ENCODE measurements around the gene NSMCE1.

NSMCE1 gene

DNA sequence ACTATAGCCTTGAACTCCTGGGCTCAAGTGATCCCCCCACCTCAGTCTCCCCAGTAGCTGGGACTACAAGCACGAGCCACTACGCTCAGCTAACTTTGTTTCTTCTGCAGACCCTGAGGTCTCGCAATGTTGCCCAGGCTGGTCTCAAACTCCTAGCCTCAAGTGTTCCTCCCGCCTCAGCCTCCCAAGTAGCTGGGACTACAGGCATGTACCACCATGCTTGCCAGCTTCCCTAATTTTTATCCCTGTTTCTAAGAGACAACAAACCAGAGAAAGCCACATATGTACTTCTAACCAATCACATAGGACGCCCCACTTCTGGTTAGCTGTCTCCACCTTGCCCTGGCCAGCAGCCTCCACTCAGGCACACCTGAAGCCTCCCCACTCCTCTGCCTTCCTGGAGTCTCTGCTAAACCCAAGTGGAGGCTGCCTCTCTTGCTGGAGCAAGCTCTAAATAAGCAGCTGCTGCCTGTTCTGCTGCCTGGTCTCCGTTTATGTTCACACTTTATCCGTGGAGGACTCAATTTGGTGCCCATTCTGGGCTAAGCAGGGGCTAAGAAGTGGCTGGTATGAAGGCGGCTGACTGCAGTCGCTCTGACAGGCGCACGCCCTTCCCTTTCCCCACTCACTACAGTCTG, 24.7 kb downstream of the NSMCE1 start:
- no peak for DNase-seq (ENCODE audit: low read depth in 2 of 2)

DNA sequence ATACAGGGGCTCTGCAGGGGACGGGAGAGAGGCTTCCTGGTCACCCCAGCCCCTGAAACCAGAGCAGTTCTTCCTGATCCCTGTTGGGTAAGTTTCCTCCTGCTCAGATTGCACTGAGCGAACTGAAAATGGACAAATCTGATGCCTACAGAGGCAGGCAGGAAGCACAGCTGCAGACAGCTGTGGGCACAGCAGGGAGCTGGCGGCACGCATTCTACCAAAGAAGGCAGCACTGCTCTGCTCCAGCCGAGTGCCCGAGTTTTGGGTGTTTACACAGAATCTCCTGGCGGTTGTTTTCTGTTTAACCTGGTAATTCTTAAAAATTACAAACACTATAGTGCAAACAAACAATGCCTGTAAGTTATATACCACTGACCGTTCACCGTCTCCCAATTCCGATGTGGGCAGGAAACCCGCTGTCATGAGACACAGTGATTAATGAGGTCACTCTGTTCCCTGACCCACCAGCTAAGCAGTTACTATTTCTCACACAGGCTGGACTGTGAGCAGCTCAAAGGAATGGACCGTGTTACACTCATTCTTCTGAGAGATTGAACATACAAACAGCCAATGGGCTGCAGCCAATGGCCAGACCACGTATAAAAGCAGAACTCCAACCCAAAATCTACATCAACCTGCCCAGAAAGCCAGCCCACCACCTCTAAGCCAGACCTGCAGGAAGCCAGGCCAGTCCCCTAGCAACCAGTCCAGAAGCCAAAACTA, 25.5 kb downstream of the NSMCE1 start:
- DNase-seq (ENCODE audit: low read depth in 2 of 2): no peak

DNA sequence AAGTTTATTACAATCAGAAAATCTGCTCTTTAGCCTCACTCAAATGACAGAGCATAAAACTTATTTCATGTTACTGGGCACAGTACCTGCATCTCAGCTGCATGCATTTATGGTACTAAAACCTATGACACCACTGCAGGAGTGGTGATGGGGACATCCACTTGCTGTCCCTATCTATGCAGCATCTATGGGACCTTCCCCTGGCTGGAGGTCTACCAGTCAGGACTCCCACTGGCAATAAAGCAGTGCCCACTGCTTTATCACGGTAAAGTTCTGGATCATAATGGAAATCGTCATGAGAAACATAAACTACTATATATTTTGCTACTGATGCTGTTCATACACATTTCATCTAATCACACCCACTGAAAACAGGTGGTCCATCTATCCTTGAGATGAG, 26.2 kb downstream of the NSMCE1 start:
- no peak for DNase-seq (ENCODE audit: low read depth in 2 of 2)

DNA sequence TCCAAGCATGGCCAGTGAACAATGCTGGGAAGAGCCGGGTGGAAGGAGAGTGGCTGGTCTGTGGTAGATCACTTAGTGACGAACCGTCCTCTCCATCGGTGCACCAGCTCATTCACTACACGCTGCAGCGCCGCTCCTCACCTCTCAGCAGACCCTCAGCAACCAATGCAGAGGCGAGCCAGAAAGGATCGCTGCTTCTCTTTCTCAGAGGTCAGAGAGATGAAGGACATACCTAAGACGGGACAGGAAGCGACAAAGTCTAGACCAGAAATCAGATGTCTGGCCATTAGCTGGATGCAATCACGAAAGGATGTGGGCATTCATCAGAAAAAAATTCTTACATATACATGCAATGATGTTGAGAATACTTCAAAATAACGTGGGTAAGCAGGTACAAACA, 26.9 kb downstream of the NSMCE1 start:
- DNase-seq (ENCODE audit: low read depth in 2 of 2): no peak

DNA sequence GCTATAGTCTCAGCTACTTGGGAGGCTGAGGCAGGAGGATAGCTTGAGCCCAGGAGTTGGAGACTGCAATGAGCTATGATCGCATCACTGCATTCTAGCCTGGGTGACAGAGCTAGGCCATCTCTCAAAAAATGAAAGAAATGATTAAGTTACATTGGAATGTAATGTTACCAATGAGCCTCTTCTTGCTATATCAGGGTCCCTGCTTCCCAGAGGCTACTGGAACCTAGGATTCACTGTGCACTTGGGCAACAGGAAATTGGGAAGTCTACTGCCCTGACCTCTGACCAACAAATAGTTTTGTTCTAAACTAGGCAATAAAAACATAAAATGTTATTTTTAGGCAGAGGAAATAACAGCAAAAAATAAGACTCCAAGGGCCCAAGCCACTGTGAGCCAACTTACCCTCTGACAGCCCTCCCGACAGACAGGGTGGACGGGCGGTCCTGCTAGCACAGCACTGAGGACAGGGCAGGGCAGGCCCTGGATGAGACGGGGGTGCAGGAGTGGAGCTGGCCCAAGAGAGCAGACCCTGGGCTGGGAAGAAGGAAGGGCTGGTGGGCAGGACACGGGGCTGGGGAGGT, 27.5 kb downstream of the NSMCE1 start:
- DNase-seq (ENCODE audit: low read depth in 2 of 2): no peak

DNA sequence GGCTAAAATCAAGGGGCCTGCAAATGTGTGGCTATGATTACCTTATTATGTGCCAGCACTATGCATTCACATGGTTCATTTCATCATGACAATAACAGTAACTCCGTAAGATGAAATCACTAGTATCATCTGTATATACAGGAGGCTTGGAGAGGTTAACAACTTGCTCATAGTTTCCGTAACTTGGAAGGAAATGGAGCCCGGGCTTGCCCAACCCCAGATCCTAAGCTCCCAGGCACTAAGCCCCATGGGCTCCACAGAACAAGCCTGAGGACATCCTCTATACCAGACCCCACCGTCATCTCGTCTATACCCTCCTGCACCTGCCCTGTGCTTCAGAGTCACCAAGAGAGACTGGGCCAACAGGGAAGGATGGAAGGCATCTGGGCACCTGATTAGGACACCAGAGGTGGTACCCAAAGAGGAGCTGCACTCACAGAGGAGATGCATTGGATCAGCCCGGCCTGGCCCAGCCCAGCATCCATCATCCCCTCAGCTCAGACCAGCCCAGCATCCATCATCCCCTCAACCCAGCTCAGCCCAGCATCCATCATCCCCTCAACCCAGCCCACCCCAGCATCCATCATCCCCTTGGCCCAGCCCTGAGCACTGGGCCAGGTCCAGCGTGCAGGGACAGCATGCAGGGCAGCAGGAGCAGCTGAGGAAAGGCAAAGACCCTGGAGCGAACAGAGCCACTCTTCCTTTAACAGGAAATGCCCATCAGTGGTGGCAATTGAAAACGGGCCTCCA, 28.5 kb downstream of the NSMCE1 start:
- no peak for DNase-seq (ENCODE audit: low read depth in 2 of 2)

DNA sequence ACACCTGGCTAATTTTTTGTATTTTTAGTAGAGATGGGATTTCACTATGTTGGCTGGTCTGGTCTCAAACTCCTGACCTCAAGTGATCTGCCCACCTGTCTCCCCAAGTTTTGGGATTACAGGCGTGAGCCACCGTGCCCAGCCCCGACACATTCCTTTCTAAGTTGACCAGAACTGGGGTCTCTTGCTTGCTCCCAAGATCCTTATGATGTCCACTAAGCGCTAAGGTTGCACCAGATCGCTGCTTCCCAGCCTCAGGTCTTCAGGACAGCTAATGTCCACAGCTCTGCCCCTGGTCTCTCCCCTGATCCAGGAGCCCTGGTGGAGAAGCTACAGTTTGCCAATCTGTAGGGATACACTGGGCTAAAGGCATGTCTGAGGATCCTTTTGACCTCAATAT, 29.5 kb downstream of the NSMCE1 start:
- no peak for DNase-seq (ENCODE audit: low read depth in 2 of 2)

DNA sequence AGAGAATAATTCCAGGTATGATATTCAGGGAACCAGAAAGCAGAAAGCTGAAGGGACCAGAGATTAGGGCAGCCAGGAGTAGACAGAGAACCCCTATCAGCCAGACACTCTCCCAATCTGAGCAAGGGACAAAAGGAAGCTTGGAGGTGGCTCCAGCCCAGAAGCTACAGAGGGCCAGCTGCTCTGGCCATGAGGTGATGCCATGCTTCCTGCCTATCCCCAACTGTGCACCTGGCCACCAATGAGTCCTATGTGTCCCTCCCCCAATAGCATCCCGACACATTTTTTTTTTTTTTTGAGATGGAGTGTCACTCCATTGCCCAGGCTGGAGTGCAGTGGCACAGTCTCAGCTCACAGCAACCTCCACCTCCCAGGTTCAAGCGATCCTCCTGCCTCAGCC, 30.0 kb downstream of the NSMCE1 start:
- DNase-seq (ENCODE audit: low read depth in 2 of 2): no peak

DNA sequence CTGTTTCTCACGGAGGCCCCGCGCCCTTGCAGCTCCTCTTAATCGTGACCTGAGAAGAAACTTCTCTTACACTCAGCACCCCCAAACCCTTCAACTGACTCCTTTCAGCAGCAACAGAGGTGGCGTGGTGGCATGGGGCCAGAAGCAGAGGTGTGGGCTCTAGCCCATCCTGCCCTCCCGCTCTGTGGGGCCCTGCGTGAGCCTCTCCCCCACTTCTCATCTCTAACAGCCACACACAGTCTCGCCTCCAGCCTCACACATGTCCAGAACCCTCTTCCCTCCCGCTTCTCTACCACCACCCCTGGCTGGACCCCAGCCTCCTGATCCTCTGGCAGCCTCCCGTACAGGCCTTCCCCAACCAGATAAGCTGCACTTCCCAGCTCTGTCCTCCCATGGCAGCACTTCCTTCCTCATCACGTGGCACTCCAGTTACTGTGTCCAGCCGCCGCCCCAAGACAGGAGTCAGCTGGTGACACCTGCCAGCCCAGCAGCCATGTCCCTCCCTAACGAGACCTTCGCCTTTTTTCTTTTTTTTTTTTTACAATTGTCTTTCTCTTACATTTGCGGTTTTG, 30.5 kb downstream of the NSMCE1 start:
- peak in 1 of 2 donors; percentile 45 for DNase-seq (ENCODE audit: low read depth in 2 of 2)

DNA sequence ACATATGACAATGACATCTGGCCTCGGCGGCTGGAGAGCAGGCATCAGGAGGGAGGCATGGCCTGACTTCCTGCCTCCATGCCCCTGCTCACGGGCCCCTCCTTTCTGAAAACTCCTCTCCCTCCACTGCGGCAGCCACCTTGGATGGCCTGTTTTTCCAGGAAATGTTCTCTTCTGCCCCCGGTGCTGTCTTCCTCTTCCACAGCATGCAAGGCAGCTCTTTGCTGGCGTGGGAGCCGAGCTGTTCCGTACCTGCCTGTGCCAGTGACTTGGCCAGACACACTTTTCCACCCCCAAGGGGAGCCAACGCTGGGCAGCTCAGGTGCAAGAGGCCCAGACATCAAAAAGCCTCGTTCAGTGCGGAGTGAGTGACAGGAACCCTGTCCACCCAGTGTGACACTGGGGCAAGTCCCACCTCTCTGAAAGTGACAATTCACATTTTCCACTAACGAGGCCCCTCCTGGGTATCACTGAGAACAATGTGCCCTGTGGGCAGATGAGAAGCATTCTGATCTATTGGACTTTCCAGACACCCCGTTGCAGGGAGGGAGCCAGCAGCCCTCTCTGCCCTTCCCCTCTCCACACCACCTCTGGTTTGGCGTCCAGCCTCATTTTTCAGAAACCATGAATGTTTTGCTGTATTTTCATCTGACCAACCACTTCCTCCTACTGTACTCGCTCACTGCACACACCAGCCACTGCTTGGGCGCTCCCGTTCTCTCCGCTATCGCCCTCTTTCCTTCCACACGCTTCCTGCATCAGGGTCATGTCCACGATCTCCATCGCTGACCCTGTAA, 31.2 kb downstream of the NSMCE1 start:
- peak; percentile 79 to 85 for DNase-seq (ENCODE audit: low read depth in 2 of 2)

DNA sequence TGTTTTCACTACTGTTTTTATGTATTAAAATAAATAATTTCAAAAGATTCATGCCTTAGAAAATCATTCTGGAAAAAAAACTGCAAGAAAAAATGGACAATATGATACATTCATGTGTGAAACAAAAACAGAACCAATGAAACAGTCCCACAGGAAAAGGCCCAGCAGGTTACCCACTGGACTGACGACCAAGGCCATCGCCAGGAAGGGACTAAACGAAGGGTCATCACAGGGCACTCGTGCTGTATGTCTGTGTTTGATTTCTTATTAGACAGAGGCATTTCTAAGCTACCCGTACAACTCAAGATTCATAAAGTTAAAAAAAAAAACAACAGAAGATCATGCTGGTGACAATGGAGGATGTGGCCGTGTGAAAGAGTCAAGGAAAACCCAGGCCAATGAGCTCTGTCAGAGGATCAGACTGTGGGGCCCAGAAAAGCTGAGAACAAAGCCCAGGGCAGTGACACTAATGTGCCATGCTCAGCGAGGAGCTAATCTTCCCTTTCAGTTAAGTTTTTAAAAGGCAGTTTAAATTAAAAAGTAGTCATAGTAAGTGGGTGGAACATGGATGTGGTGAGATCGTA, 31.8 kb downstream of the NSMCE1 start:
- DNase-seq (ENCODE audit: low read depth in 2 of 2): no peak

DNA sequence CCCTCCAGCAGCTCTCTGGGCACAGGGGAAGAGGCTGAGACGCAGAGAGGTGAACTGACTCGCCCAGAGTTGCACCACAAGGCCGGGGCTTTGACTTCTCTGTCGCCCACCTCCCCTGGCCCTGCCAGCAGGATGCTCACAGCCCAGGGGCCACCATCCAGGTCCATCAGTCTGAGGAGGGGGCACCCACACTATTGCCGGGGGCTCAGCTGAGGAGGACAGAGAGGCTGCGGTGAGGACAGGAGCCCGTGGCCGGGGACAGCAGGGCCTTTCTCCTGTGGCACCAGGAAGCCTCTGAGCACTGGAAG, 32.7 kb downstream of the NSMCE1 start:
- no peak for DNase-seq (ENCODE audit: low read depth in 2 of 2)

DNA sequence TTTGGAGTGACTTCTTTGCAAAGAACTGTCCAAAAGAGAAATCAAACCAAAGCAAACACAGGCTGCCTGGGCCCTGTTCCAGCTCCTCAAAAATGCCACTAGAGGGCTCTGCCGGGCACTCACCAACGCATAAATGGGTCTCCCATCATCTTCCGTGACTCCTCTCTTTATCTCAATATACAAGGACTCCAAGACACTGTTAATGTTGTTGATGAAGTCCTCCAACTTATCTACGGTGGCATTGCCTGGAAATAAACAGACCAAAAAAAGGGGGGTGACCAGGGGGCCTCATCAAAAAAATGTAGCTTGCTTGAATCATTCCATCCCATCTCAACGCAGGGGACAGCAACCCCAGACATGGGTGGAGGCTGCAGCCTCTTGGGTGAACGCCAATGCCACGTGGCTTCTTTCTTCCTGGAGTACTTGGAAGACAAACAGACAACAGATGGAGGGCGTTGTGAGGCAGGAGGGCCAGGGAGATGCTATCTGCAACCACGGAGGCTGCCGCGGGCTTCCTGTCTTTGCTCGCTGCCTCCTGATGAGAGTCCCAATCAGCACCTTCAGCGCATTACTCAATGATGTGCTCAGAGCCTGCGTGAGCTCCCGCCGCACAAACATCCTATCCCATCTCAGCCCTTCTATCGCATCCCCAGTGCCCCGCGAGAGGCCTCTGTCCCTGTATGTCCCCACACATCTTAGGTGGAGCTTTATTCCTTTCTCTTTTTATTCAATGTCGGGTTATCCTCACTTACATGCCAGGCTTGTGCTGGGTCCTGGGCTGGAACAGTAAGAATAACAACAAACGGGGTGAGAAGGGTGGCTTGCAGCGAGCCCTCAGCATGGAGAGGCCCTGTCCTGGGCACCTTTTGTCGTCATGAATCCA, 33.3 kb downstream of the NSMCE1 start:
- peak; percentile 74 to 81 for DNase-seq (ENCODE audit: low read depth in 2 of 2)

DNA sequence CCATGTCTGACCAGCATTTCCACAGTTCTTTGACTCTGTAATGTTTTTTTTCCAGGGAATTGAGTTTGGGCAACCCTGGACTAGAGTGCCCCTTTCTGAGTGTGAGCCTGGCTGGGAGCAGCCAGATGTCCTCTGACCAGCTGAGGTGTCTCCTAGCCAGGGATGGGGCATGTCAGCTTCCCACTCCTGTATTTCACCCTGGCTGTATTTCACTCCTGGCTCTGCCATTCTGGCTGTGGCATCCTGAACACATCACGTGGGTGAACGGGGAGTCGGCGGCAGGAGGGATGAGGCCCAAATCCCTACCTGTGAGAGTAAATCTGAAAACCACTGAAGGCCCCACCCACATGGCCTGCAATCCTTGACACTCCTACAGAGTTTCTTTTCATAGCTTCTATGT, 34.0 kb downstream of the NSMCE1 start:
- no peak for DNase-seq (ENCODE audit: low read depth in 2 of 2)

DNA sequence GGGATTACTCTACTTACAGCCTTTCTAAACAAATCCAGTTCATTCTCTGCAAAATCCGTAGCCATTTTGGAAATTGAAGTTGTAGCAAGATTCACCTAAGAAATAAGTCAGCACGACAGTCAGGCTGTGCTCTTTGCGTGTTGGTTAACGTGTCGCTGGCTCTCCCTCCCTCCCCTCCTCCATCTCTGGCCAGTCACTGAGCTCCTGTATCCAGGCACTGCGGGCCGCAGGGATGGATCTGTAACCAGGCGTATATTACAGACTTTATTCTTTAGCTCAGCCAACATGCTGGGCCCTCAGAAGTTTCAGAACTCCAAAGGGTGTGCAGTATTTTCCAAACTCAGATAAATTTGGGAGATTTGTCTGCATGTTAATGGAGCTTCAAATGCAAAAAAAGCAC, 34.4 kb downstream of the NSMCE1 start:
- no peak for DNase-seq (ENCODE audit: low read depth in 2 of 2)

DNA sequence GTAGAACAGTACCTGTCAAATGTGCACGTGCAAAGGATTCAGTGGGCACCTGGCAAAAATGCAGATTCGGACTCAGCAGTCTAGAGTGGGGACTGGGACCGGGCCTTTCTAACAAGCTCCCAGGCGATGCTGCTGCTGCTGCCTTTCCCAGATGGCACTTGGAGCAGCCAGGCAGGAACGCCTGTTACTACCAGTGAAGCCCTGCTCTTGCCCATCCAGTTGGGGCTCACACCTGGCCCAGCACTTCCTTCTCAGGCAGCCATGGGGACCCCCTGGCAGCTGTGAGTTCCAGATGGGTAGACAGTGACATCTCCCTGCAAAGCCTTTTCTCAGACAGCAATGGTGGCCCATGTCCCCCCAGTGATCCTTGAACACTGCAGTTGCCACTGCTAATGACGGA, 34.8 kb downstream of the NSMCE1 start:
- no peak for DNase-seq (ENCODE audit: low read depth in 2 of 2)

DNA sequence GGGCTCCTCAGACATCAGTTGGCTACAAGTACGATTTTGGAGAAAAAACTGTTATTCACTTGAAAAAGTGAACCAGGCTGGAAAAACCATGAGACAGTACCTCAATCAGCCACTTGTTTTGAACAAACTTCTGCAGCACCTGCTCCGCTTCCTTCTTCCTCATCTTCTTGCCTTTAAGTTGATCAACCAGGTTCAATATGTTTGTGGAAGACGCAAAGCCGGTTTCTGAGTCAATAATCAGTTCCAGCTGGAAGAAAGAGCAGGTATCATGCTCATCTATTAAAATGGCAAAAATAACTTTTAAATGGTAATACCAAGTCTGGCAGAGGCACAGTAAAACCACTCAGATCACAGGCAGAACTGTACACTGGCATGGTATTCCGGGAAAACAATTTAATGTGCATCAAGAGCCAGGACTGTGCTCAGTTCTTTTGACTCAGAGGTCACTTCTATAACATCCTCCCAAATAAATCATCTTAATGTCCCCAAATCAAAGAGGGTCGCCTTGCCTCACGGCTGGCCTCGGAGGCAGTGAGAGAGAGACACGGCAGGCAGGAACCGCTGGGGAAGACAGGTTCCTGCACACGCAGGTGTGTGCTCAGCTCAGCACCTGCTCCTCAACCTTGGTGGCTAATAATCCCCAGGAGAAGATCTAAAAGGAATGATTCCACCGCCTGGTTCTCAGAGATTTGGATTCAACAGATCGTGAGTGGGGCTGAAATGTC, 35.5 kb downstream of the NSMCE1 start:
- no peak for DNase-seq (ENCODE audit: low read depth in 2 of 2)

DNA sequence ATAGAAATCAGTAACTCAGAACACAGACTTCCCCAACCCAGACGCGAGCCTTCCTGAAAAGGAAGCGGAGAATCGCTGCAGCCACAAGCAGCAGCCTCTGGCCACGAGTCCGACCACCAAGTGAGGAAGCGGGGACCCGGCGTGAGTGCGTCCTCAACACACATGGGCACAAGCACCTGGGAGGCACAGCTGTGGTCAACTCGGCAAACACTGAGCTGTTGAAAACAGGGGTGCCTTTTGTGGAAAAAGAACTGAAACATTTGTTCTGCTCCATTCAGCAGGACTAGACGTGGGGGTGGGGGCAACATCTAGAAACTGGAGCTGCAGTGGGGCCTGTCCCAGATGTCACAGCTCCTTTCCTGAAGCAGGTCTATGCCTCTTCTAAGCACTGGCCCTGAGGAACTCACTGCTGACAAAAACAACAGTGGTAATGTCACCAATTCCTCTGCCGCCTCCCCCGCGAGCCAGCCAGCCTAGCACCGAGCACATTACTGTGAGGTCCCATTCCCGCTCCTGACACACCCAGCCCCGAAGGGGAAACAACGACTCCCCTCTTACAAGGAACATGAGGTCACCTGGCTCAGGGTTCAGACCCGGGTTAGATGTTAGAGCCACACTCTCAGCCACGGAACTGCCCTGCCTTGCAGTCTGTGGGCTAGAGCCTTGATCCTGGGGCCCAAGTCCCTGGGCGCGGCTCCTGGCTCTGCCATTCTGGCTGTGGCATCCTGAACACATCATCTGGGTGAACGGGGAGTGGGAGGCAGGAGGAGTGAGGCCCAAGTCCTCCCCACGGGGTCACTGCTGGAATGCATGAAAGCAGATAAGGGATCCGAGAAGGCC, 36.3 kb downstream of the NSMCE1 start:
- DNase-seq (ENCODE audit: low read depth in 2 of 2): no peak

DNA sequence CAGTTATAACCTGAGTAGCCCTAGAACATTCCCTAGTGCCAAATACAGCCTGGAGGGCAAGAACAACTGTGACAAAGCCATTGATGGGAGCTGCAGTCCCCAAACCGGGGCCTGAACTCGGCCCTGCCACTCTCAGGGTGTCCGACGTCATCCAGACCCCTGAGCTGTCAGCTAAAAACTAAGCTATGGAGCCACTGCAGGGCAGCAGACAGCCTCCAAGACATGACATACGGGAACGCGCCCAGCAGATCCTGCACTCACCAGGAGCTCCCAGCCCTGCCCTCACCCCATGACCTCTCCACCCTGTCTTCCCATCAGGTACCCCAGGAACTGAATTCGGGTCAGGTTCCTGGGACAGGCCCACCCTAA, 36.9 kb downstream of the NSMCE1 start:
- DNase-seq (ENCODE audit: low read depth in 2 of 2): no peak

All from stimulated activated CD8-positive, alpha-beta memory T cell treated with anti-CD3 and anti-CD28 coated beads, Interleukin-7, amount 100 ng/mL, for 4 hours (primary cell).